Pulmonary artery endothelial cell (primary cell): ENCODE measurements around the gene CCNJ. TPM values are rescaled to one million over a fixed set of nuclear protein-coding genes. Genes with fewer than 3 reads are reported as not detected.

Experiments used
- DNase-seq: peaks from one replicate; pipeline ENCODE4 v3.0.0-alpha.2; 2011; ENCODE audit warnings: low read depth, low spot score
- total RNA-seq: library from RNA; depleted of rRNA; stranded (reverse); fragments of >200 nt; gene quantifications from 2 replicates; pipeline ENCODE4 v1.2.3, GENCODE V29; 2014

CCNJ gene
- total RNA-seq, 1 donor from 2014 or later: 23.4 TPM

- no peak for DNase-seq
Measured at GRCh38 chr10:96056787-96057186, 13.4 kb downstream of the CCNJ start.

GRCh38 chr10:96061232-96061631 is 17.8 kb downstream of the CCNJ start:
- DNase-seq: no peak

- DNase-seq: peak; percentile 89
Measured at GRCh38 chr10:96072674-96073073, 29.3 kb downstream of the CCNJ start.

- peak; percentile 48 for DNase-seq
Measured at GRCh38 chr10:96073722-96074121, 30.3 kb downstream of the CCNJ start.

- DNase-seq: no peak
Measured at GRCh38 chr10:96074776-96075175, 31.4 kb downstream of the CCNJ start.

- no peak for DNase-seq
Measured at GRCh38 chr10:96075977-96076376, 32.6 kb downstream of the CCNJ start.

- no peak for DNase-seq
Measured at GRCh38 chr10:96077156-96077555, 33.8 kb downstream of the CCNJ start.

GRCh38 chr10:96082153-96082552 is 38.8 kb downstream of the CCNJ start:
- no peak for DNase-seq

- DNase-seq: no peak
Measured at GRCh38 chr10:96082748-96083147, 39.4 kb downstream of the CCNJ start.

- no peak for DNase-seq
Measured at GRCh38 chr10:96089116-96089515, 45.7 kb downstream of the CCNJ start.

- peak; percentile 92 for DNase-seq
Measured at GRCh38 chr10:96089670-96090462, 46.5 kb downstream of the CCNJ start.

- DNase-seq: no peak
Measured at GRCh38 chr10:96090463-96090800, 47.0 kb downstream of the CCNJ start.

GRCh38 chr10:96092999-96093767 is 49.8 kb downstream of the CCNJ start:
- DNase-seq: no peak

- no peak for DNase-seq
Measured at GRCh38 chr10:96093948-96094347, 50.6 kb downstream of the CCNJ start.

GRCh38 chr10:96096958-96097357 is 53.6 kb downstream of the CCNJ start:
- no peak for DNase-seq

GRCh38 chr10:96097865-96098264 is 54.5 kb downstream of the CCNJ start:
- no peak for DNase-seq

- DNase-seq: no peak
Measured at GRCh38 chr10:96107623-96108038, 64.2 kb downstream of the CCNJ start.

Other genes starting within 250 kb of the CCNJ start
- gene CC2D2B, start 135.6 kb upstream of the CCNJ start, total RNA-seq: 0.04 and 0.20 TPM in 2 replicates
- gene ZNF518A, start 86.7 kb downstream of the CCNJ start, total RNA-seq: 7.3 and 11.4 TPM in 2 replicates
- not detected in 2 replicates for gene BLNK, start 228.0 kb downstream of the CCNJ start, total RNA-seq